Measurements from ENCODE around the gene DCAF17.

Gene DCAF17

GRCh38 chr2:171409436-171409971 lies 24.5 kb upstream of the DCAF17 start:
- Histone ChIP-seq H4K8ac (ENCODE audit: low read depth, low read length) (no peak overlapping the region), H2BK12ac (ENCODE audit: low read length) (no peak overlapping the region), H3K14ac (ENCODE audit: low read length) (no peak overlapping the region), H2BK5ac (ENCODE audit: low read length) (no peak overlapping the region), H3K79me1 (ENCODE audit: low read depth, low read length) (no peaks in the 10 kb centered on the region), H3K4me1 (ENCODE audit: control insufficient read depth in 2 of 2, insufficient read depth in 1 of 2, low read depth in 1 of 2, low read length in 2 of 2) (peaks cover 5 to 7% of the 10 kb centered on the region in 2 donors), H3K4ac (ENCODE audit: low read length) (no peak overlapping the region), H3K4me2 (ENCODE audit: insufficient read depth, low read length, poor library complexity, severe bottlenecking) (peak overlapping the region; percentile 35), H4K91ac (ENCODE audit: low read depth, low read length, poor library complexity) (no peak overlapping the region), H3K9me3 (replicated peaks in 1 of 2; ENCODE audit: control insufficient read depth in 2 of 2, insufficient read depth in 1 of 2, low read depth in 1 of 2, low read length in 2 of 2) (no peaks in the 10 kb centered on the region), H3K4me3 (ENCODE audit: low read length in 2 of 2) (peak overlapping the region in 1 of 2 donors; percentile 17), H3K27me3 (ENCODE audit: control insufficient read depth in 3 of 3, insufficient read depth in 3 of 3, low read depth in 1 of 3, low read length in 3 of 3) (no peaks in the 10 kb centered on the region), H2BK120ac (ENCODE audit: low read depth, low read length) (no peak overlapping the region), H3K36me3 (replicated peaks in 1 of 2; ENCODE audit: control insufficient read depth in 2 of 2, insufficient read depth in 2 of 2, low read length in 2 of 2) (no peaks in the 10 kb centered on the region), H3K27ac (replicated peaks; ENCODE audit: low read length) (peak overlapping the region; percentile 26), H2BK15ac (ENCODE audit: low read length) (no peak overlapping the region), H2AK5ac (ENCODE audit: low read depth, low read length) (no peak overlapping the region), H3K9ac (ENCODE audit: low read depth, low read length, poor library complexity) (peak overlapping the region; percentile 25), H3K18ac (ENCODE audit: low read length) (no peak overlapping the region), H2AFZ (ENCODE audit: low read length) (peak overlapping the region; percentile 90), H3K23ac (ENCODE audit: low read depth, low read length, poor library complexity) (no peak overlapping the region)
- DNase-seq (ENCODE audit: low spot score), result no peak
- WGBS, 2 donors (ENCODE audit: extremely low coverage in 2 of 2, insufficient read length in 2 of 2, insufficient replicate concordance in 1 of 2), result no CpG with 5 or more reads among the region's 8 CpGs

GRCh38 chr2:171410101-171410500 lies 23.9 kb upstream of the DCAF17 start:
- no peak overlapping the region for H3K14ac ChIP-seq (ENCODE audit: low read length)
- H3K4ac ChIP-seq (ENCODE audit: low read length), result no peak overlapping the region
- H4K8ac ChIP-seq (ENCODE audit: low read depth, low read length), result no peak overlapping the region
- no peak overlapping the region for H3K27ac ChIP-seq (replicated peaks; ENCODE audit: low read length)
- no CpG with 5 or more reads among the region's 4 CpGs for WGBS, 2 donors (ENCODE audit: extremely low coverage in 2 of 2, insufficient read length in 2 of 2, insufficient replicate concordance in 1 of 2)
- H3K4me3 ChIP-seq (ENCODE audit: low read length in 2 of 2), result no peak overlapping the region
- H3K18ac ChIP-seq (ENCODE audit: low read length), result no peak overlapping the region
- no peak overlapping the region for H2BK120ac ChIP-seq (ENCODE audit: low read depth, low read length)
- no peak overlapping the region for H2BK15ac ChIP-seq (ENCODE audit: low read length)
- no peak overlapping the region for H2BK12ac ChIP-seq (ENCODE audit: low read length)
- no peak overlapping the region for H3K23ac ChIP-seq (ENCODE audit: low read depth, low read length, poor library complexity)
- H3K36me3 ChIP-seq (replicated peaks in 1 of 2; ENCODE audit: control insufficient read depth in 2 of 2, insufficient read depth in 2 of 2, low read length in 2 of 2), result no peaks in the 10 kb centered on the region
- no peaks in the 10 kb centered on the region for H3K9me3 ChIP-seq (replicated peaks in 1 of 2; ENCODE audit: control insufficient read depth in 2 of 2, insufficient read depth in 1 of 2, low read depth in 1 of 2, low read length in 2 of 2)
- no peaks in the 10 kb centered on the region for H3K27me3 ChIP-seq (ENCODE audit: control insufficient read depth in 3 of 3, insufficient read depth in 3 of 3, low read depth in 1 of 3, low read length in 3 of 3)
- H2BK5ac ChIP-seq (ENCODE audit: low read length), result no peak overlapping the region
- H2AK5ac ChIP-seq (ENCODE audit: low read depth, low read length), result no peak overlapping the region
- no peak overlapping the region for H3K4me2 ChIP-seq (ENCODE audit: insufficient read depth, low read length, poor library complexity, severe bottlenecking)
- H3K9ac ChIP-seq (ENCODE audit: low read depth, low read length, poor library complexity), result no peak overlapping the region
- H3K79me1 ChIP-seq (ENCODE audit: low read depth, low read length), result no peaks in the 10 kb centered on the region
- H3K4me1 ChIP-seq (ENCODE audit: control insufficient read depth in 2 of 2, insufficient read depth in 1 of 2, low read depth in 1 of 2, low read length in 2 of 2), result peaks cover 5 to 7% of the 10 kb centered on the region in 2 donors
- H4K91ac ChIP-seq (ENCODE audit: low read depth, low read length, poor library complexity), result no peak overlapping the region
- no peak for DNase-seq (ENCODE audit: low spot score)
- peak overlapping the region; percentile 90 for H2AFZ ChIP-seq (ENCODE audit: low read length)

DNA sequence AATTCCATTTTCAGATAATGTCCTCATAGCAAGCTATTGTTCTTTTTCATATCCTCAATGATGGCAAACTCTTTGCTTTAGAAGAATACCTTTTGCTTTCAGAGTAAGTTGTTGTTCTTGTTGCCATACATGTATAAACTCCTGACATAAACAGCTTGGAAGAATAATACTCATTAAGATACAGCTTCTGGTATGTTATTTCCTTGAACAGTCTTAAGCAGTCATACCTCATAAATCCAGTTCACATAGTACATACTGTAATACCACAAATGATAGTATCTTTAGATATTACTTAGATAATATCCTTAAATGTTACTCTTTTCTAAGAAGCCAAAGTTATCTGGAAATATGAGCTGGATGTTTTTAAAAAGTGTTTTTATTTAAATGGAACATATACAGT lies 23.4 kb upstream of the DCAF17 start:
- Histone ChIP-seq H3K14ac (ENCODE audit: low read length) (no peak overlapping the region), H3K4me3 (ENCODE audit: low read length in 2 of 2) (no peak overlapping the region), H3K79me1 (ENCODE audit: low read depth, low read length) (no peaks in the 10 kb centered on the region), H2AK5ac (ENCODE audit: low read depth, low read length) (no peak overlapping the region), H3K9me3 (replicated peaks in 1 of 2; ENCODE audit: control insufficient read depth in 2 of 2, insufficient read depth in 1 of 2, low read depth in 1 of 2, low read length in 2 of 2) (no peaks in the 10 kb centered on the region), H2AFZ (ENCODE audit: low read length) (no peak overlapping the region), H2BK15ac (ENCODE audit: low read length) (no peak overlapping the region), H3K4me2 (ENCODE audit: insufficient read depth, low read length, poor library complexity, severe bottlenecking) (no peak overlapping the region), H3K4ac (ENCODE audit: low read length) (no peak overlapping the region), H2BK5ac (ENCODE audit: low read length) (no peak overlapping the region), H2BK120ac (ENCODE audit: low read depth, low read length) (no peak overlapping the region), H3K23ac (ENCODE audit: low read depth, low read length, poor library complexity) (no peak overlapping the region), H4K8ac (ENCODE audit: low read depth, low read length) (no peak overlapping the region), H3K4me1 (ENCODE audit: control insufficient read depth in 2 of 2, insufficient read depth in 1 of 2, low read depth in 1 of 2, low read length in 2 of 2) (peaks cover 5 to 7% of the 10 kb centered on the region in 2 donors), H3K9ac (ENCODE audit: low read depth, low read length, poor library complexity) (no peak overlapping the region), H3K27ac (replicated peaks; ENCODE audit: low read length) (no peak overlapping the region), H4K91ac (ENCODE audit: low read depth, low read length, poor library complexity) (no peak overlapping the region), H3K36me3 (replicated peaks in 1 of 2; ENCODE audit: control insufficient read depth in 2 of 2, insufficient read depth in 2 of 2, low read length in 2 of 2) (no peaks in the 10 kb centered on the region), H3K18ac (ENCODE audit: low read length) (no peak overlapping the region), H2BK12ac (ENCODE audit: low read length) (no peak overlapping the region), H3K27me3 (ENCODE audit: control insufficient read depth in 3 of 3, insufficient read depth in 3 of 3, low read depth in 1 of 3, low read length in 3 of 3) (no peaks in the 10 kb centered on the region)
- DNase-seq (ENCODE audit: low spot score), result no peak

- H2BK120ac ChIP-seq (ENCODE audit: low read depth, low read length), result no peak overlapping the region
- no peak overlapping the region for H4K8ac ChIP-seq (ENCODE audit: low read depth, low read length)
- DNase-seq (ENCODE audit: low spot score), result no peak
- no peak overlapping the region for H3K14ac ChIP-seq (ENCODE audit: low read length)
- H3K4ac ChIP-seq (ENCODE audit: low read length), result no peak overlapping the region
- no peaks in the 10 kb centered on the region for H3K27me3 ChIP-seq (ENCODE audit: control insufficient read depth in 3 of 3, insufficient read depth in 3 of 3, low read depth in 1 of 3, low read length in 3 of 3)
- H3K9ac ChIP-seq (ENCODE audit: low read depth, low read length, poor library complexity), result no peak overlapping the region
- H3K79me1 ChIP-seq (ENCODE audit: low read depth, low read length), result no peaks in the 10 kb centered on the region
- no peak overlapping the region for H3K23ac ChIP-seq (ENCODE audit: low read depth, low read length, poor library complexity)
- no peak overlapping the region for H3K27ac ChIP-seq (replicated peaks; ENCODE audit: low read length)
- no peak overlapping the region for H2BK5ac ChIP-seq (ENCODE audit: low read length)
- H3K36me3 ChIP-seq (replicated peaks in 1 of 2; ENCODE audit: control insufficient read depth in 2 of 2, insufficient read depth in 2 of 2, low read length in 2 of 2), result no peaks in the 10 kb centered on the region
- H3K18ac ChIP-seq (ENCODE audit: low read length), result no peak overlapping the region
- no peak overlapping the region for H2AK5ac ChIP-seq (ENCODE audit: low read depth, low read length)
- WGBS, 2 donors (ENCODE audit: extremely low coverage in 2 of 2, insufficient read length in 2 of 2, insufficient replicate concordance in 1 of 2), result no CpG with 5 or more reads among the region's 1 CpG
- peaks cover 5 to 7% of the 10 kb centered on the region in 2 donors for H3K4me1 ChIP-seq (ENCODE audit: control insufficient read depth in 2 of 2, insufficient read depth in 1 of 2, low read depth in 1 of 2, low read length in 2 of 2)
- H2BK12ac ChIP-seq (ENCODE audit: low read length), result no peak overlapping the region
- H2AFZ ChIP-seq (ENCODE audit: low read length), result no peak overlapping the region
- H2BK15ac ChIP-seq (ENCODE audit: low read length), result no peak overlapping the region
- H4K91ac ChIP-seq (ENCODE audit: low read depth, low read length, poor library complexity), result no peak overlapping the region
- H3K9me3 ChIP-seq (replicated peaks in 1 of 2; ENCODE audit: control insufficient read depth in 2 of 2, insufficient read depth in 1 of 2, low read depth in 1 of 2, low read length in 2 of 2), result no peaks in the 10 kb centered on the region
- H3K4me2 ChIP-seq (ENCODE audit: insufficient read depth, low read length, poor library complexity, severe bottlenecking), result no peak overlapping the region
- no peak overlapping the region for H3K4me3 ChIP-seq (ENCODE audit: low read length in 2 of 2)
These were observed 22.8 kb upstream of the DCAF17 start for GRCh38 chr2:171411214-171411613.

All from neuronal stem cell (in vitro differentiated cells).